ENCODE results near the gene CYP4B1.

DNA sequence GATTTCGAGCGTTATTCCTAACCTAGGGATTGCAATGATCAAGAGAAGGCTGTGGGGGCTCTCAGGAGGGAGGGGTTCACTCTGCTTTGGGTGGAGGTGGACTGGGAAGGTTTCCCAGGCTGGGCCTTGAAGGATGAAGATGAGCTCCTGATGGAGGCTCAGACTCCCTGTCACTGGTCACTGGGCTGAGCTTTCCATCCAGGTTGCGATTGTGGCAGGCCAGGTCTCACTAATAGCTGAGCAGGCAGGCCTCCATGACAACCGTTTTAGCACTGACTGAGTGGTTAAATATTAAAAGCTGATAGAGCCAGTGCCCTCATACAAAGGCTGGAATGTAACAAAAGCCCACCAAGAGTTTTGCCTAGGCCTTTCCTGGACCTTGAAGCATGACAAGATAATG, 43.7 kb upstream of the CYP4B1 start:
- TF ChIP-seq, protein P1, sequence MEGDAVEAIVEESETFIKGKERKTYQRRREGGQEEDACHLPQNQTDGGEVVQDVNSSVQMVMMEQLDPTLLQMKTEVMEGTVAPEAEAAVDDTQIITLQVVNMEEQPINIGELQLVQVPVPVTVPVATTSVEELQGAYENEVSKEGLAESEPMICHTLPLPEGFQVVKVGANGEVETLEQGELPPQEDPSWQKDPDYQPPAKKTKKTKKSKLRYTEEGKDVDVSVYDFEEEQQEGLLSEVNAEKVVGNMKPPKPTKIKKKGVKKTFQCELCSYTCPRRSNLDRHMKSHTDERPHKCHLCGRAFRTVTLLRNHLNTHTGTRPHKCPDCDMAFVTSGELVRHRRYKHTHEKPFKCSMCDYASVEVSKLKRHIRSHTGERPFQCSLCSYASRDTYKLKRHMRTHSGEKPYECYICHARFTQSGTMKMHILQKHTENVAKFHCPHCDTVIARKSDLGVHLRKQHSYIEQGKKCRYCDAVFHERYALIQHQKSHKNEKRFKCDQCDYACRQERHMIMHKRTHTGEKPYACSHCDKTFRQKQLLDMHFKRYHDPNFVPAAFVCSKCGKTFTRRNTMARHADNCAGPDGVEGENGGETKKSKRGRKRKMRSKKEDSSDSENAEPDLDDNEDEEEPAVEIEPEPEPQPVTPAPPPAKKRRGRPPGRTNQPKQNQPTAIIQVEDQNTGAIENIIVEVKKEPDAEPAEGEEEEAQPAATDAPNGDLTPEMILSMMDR (tag by site-specific recombination; IDR thresholded peaks at IDR 0.05), result no peak
- no peak for TF ChIP-seq KLF8 (tag by site-specific recombination; IDR thresholded peaks at IDR 0.05)
- no peak for TF ChIP-seq HOXD13 (CRISPR knock-in tag; IDR thresholded peaks at IDR 0.05; ENCODE audit: borderline replicate concordance)
- no peak for TF ChIP-seq ZXDB (tag by site-specific recombination; IDR thresholded peaks at IDR 0.05)
- TF ChIP-seq, protein P2, sequence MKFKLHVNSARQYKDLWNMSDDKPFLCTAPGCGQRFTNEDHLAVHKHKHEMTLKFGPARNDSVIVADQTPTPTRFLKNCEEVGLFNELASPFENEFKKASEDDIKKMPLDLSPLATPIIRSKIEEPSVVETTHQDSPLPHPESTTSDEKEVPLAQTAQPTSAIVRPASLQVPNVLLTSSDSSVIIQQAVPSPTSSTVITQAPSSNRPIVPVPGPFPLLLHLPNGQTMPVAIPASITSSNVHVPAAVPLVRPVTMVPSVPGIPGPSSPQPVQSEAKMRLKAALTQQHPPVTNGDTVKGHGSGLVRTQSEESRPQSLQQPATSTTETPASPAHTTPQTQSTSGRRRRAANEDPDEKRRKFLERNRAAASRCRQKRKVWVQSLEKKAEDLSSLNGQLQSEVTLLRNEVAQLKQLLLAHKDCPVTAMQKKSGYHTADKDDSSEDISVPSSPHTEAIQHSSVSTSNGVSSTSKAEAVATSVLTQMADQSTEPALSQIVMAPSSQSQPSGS (tag by site-specific recombination; IDR thresholded peaks at IDR 0.05; ENCODE audit: low read depth), result no peak
- TF ChIP-seq ZNF112 (tag by site-specific recombination; IDR thresholded peaks at IDR 0.05), result no peak
- no peak for TF ChIP-seq RBAK (tag by site-specific recombination; IDR thresholded peaks at IDR 0.05)
- TF ChIP-seq, protein P3, sequence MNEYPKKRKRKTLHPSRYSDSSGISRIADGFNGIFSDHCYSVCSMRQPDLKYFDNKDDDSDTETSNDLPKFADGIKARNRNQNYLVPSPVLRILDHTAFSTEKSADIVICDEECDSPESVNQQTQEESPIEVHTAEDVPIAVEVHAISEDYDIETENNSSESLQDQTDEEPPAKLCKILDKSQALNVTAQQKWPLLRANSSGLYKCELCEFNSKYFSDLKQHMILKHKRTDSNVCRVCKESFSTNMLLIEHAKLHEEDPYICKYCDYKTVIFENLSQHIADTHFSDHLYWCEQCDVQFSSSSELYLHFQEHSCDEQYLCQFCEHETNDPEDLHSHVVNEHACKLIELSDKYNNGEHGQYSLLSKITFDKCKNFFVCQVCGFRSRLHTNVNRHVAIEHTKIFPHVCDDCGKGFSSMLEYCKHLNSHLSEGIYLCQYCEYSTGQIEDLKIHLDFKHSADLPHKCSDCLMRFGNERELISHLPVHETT (tag by site-specific recombination; IDR thresholded peaks at IDR 0.05), result no peak
- no peak for TF ChIP-seq MYNN (tag by site-specific recombination; IDR thresholded peaks at IDR 0.05; ENCODE audit: borderline replicate concordance)
- TF ChIP-seq ZNF768 (tag by site-specific recombination; IDR thresholded peaks at IDR 0.05), result no peak
- no peak for TF ChIP-seq ZNF660 (tag by site-specific recombination; IDR thresholded peaks at IDR 0.05)
- TF ChIP-seq KLF16 (tag by site-specific recombination; IDR thresholded peaks at IDR 0.05), result no peak
- TF ChIP-seq, protein P4, sequence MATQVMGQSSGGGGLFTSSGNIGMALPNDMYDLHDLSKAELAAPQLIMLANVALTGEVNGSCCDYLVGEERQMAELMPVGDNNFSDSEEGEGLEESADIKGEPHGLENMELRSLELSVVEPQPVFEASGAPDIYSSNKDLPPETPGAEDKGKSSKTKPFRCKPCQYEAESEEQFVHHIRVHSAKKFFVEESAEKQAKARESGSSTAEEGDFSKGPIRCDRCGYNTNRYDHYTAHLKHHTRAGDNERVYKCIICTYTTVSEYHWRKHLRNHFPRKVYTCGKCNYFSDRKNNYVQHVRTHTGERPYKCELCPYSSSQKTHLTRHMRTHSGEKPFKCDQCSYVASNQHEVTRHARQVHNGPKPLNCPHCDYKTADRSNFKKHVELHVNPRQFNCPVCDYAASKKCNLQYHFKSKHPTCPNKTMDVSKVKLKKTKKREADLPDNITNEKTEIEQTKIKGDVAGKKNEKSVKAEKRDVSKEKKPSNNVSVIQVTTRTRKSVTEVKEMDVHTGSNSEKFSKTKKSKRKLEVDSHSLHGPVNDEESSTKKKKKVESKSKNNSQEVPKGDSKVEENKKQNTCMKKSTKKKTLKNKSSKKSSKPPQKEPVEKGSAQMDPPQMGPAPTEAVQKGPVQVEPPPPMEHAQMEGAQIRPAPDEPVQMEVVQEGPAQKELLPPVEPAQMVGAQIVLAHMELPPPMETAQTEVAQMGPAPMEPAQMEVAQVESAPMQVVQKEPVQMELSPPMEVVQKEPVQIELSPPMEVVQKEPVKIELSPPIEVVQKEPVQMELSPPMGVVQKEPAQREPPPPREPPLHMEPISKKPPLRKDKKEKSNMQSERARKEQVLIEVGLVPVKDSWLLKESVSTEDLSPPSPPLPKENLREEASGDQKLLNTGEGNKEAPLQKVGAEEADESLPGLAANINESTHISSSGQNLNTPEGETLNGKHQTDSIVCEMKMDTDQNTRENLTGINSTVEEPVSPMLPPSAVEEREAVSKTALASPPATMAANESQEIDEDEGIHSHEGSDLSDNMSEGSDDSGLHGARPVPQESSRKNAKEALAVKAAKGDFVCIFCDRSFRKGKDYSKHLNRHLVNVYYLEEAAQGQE (tag by site-specific recombination; IDR thresholded peaks at IDR 0.05), result no peak
- TF ChIP-seq SCRT1 (tag by site-specific recombination; IDR thresholded peaks at IDR 0.05; ENCODE audit: borderline replicate concordance), result no peak

Measured in HEK293 (cell line).